Suprapubic skin (tissue), 4 donors: ENCODE data around the gene CRYM.

Experiments
- EP300 ChIP-seq: sonication (generic); formaldehyde crosslinking; IDR thresholded peaks from one replicate; pipeline ENCODE4 v1.6.1; 2017; ENCODE audit warnings: antibody characterized with exemption
- POLR2A ChIP-seq, 2 donors: fragments of 450-650 bp; IDR thresholded peaks; one replicate each; pipeline ENCODE4 v1.6.1; 2017; ENCODE audit warnings: antibody characterized with exemption in 2 of 2, mild to moderate bottlenecking in 2 of 2, moderate library complexity in 2 of 2
- POLR2AphosphoS5 ChIP-seq, 3 donors: sonication (generic); formaldehyde crosslinking; IDR thresholded peaks; one replicate each; pipeline ENCODE4 v1.6.1; 2017; ENCODE audit warnings: antibody characterized with exemption in 3 of 3
- TF ChIP-seq, protein P1 (sequence below), 2 donors: fragments of 200-600 bp in 1 of 2; fragments of 450-650 bp in 1 of 2; sonication (generic) in 1 of 2; IDR thresholded peaks; one replicate each; pipeline ENCODE4 v1.5.1; 2016 to 2019; ENCODE audit warnings: antibody characterized with exemption in 2 of 2, mild to moderate bottlenecking in 1 of 2, moderate library complexity in 1 of 2

DNA sequence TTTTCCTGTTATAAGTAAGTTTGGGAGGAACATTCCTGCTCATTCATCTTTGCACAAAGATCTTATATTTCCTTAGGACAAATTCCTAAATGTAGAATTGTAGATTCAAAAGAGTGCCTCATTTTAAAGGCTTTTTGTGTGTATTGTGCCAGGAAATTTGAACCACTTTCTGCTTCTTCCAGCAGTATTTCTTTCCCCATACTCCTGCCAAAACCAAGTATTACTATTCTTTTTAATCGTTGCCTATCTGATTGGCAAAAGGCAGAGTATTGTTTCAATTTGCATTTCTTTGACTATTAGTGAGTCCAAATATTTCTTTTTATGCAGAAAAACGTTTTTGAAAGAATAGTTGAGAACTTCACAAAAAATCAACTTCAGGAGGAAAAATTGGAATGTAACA lies 35.3 kb downstream of the CRYM start:
- TF ChIP-seq POLR2A (IDR thresholded peaks at IDR 0.05) = no peak
- TF ChIP-seq, protein P1, sequence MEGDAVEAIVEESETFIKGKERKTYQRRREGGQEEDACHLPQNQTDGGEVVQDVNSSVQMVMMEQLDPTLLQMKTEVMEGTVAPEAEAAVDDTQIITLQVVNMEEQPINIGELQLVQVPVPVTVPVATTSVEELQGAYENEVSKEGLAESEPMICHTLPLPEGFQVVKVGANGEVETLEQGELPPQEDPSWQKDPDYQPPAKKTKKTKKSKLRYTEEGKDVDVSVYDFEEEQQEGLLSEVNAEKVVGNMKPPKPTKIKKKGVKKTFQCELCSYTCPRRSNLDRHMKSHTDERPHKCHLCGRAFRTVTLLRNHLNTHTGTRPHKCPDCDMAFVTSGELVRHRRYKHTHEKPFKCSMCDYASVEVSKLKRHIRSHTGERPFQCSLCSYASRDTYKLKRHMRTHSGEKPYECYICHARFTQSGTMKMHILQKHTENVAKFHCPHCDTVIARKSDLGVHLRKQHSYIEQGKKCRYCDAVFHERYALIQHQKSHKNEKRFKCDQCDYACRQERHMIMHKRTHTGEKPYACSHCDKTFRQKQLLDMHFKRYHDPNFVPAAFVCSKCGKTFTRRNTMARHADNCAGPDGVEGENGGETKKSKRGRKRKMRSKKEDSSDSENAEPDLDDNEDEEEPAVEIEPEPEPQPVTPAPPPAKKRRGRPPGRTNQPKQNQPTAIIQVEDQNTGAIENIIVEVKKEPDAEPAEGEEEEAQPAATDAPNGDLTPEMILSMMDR (IDR thresholded peaks at IDR 0.05) = no peak
- no peak for TF ChIP-seq POLR2AphosphoS5 (IDR thresholded peaks at IDR 0.05)
- no peak for TF ChIP-seq EP300
